Endothelial cell of umbilical vein (primary cell): Measurements from ENCODE around the gene TSGA10IP. TPM values are rescaled to one million over a fixed set of nuclear protein-coding genes. Genes with fewer than 3 reads are reported as not detected.

Source experiments
- BruUV-seq: library from RNA; stranded (reverse); fragments of 400-500 nt; replicated peaks from 2 replicates; lab custom pipeline; 2021; lab: Mats Ljungman, UMichigan
- CTCF ChIA-PET: fragments of 300-600, 350-600 bp; sonication (Branson Sonifier 250); formaldehyde crosslinking; loops from one replicate; lab custom pipeline; 2021; ENCODE audit warnings: antibody characterized with exemption, inconsistent platforms; lab: Charles Lee
- POLR2A ChIA-PET: fragments of 300-600, 350-600 bp; sonication (Branson Sonifier 250); formaldehyde crosslinking; loops from one replicate; lab custom pipeline; 2021; ENCODE audit warnings: antibody characterized with exemption, inconsistent platforms; lab: Charles Lee
- DNase-seq: peaks from one replicate; pipeline ENCODE4 v3.0.0-alpha.2; 2011; ENCODE audit warnings: low read depth, low spot score
- FAIRE-seq: peaks from 2 replicates; lab custom pipeline; 2011; peaks lifted over from hg19 to GRCh38; lab: Jason Lieb, UNC
- H2AFZ ChIP-seq: 2 replicates; pipeline ENCODE4 v1.6.0; 2012; ENCODE audit warnings: low read depth, low read length, control low read depth, inconsistent platforms
- H3K27ac ChIP-seq: 2 replicates; pipeline ENCODE4 v1.5.1; 2011; ENCODE audit warnings: low read depth, mild to moderate bottlenecking, control low read depth, low read length, moderate library complexity; ENCODE audit not compliant: insufficient read depth
- H3K27me3 ChIP-seq, 2 experiments: 2 replicates each; pipeline versions ENCODE4 v1.6.0 to v1.6.1; 2011; ENCODE audit warnings: low read length in 2 of 2, mixed read lengths in 1 of 2; ENCODE audit not compliant: control insufficient read depth in 2 of 2, insufficient read depth in 2 of 2
- H3K36me3 ChIP-seq, 2 experiments: 2 replicates in 1 of 2; 3 replicates in 1 of 2; pipeline ENCODE4 v1.5.1; 2011; ENCODE audit warnings: low read length in 2 of 2, mild to moderate bottlenecking in 1 of 2, moderate library complexity in 1 of 2; ENCODE audit not compliant: control insufficient read depth in 2 of 2, insufficient read depth in 2 of 2; ENCODE audit errors: extremely low read depth in 1 of 2
- H3K4me1 ChIP-seq: 3 replicates; pipeline ENCODE4 v1.5.1; 2011; ENCODE audit warnings: mild to moderate bottlenecking, low read length; ENCODE audit not compliant: control insufficient read depth, insufficient read depth; ENCODE audit errors: extremely low read depth
- H3K4me2 ChIP-seq: 2 replicates; pipeline ENCODE4 v1.6.1; 2011; ENCODE audit warnings: low read length, control low read depth, mixed read lengths; ENCODE audit not compliant: insufficient read depth
- H3K4me3 ChIP-seq, 3 experiments: fragments of 200-600 bp in 1 of 3; sonication (generic), shearing (Covaris generic) in 1 of 3; replicated peaks in 1 of 3; 2 replicates each; pipeline ENCODE4 v1.5.1; 2011 to 2016; ENCODE audit warnings: control low read depth in 3 of 3, low read length in 3 of 3, mild to moderate bottlenecking in 2 of 3, inconsistent platforms in 1 of 3, low read depth in 1 of 3, moderate library complexity in 1 of 3; ENCODE audit not compliant: insufficient read depth in 1 of 3
- H3K79me2 ChIP-seq: 2 replicates; pipeline ENCODE4 v1.6.0; 2012; ENCODE audit warnings: low read length, inconsistent platforms; ENCODE audit not compliant: control insufficient read depth, insufficient read depth
- H3K9ac ChIP-seq: replicated peaks from 2 replicates; pipeline ENCODE3; 2011; ENCODE audit warnings: low read length, control low read depth; ENCODE audit not compliant: insufficient read depth; ENCODE audit errors: extremely low read depth
- H3K9me1 ChIP-seq: replicated peaks from 3 replicates; pipeline ENCODE4 v1.6.0; 2011; ENCODE audit warnings: mild to moderate bottlenecking, low read length; ENCODE audit not compliant: control insufficient read depth, insufficient read depth; ENCODE audit errors: extremely low read depth
- H3K9me3 ChIP-seq: replicated peaks from 2 replicates; pipeline ENCODE4 v1.5.1; 2012; ENCODE audit warnings: low read length, inconsistent platforms; ENCODE audit not compliant: control insufficient read depth, insufficient read depth
- H4K20me1 ChIP-seq: replicated peaks from 2 replicates; pipeline ENCODE3; 2011; ENCODE audit warnings: mild to moderate bottlenecking, low read length; ENCODE audit not compliant: control insufficient read depth, insufficient read depth; ENCODE audit errors: extremely low read depth
- CTCF ChIP-seq, 2 donors: IDR thresholded peaks; 1 replicate in 1 of 2; 2 replicates in 1 of 2; pipeline ENCODE4 v1.5.1; 2011; ENCODE audit warnings: low read length in 2 of 2, mild to moderate bottlenecking in 2 of 2, moderate library complexity in 2 of 2, control low read depth in 1 of 2, inconsistent platforms in 1 of 2, low read depth in 1 of 2; ENCODE audit not compliant: insufficient read depth in 1 of 2; ENCODE audit errors: extremely low read depth in 1 of 2
- EZH2 ChIP-seq: IDR thresholded peaks from 2 replicates; pipeline ENCODE4 v1.6.1; 2012; ENCODE audit warnings: borderline replicate concordance, low read depth, mild to moderate bottlenecking, moderate library complexity, low read length, inconsistent platforms; ENCODE audit not compliant: severe bottlenecking
- FOS ChIP-seq: IDR thresholded peaks from 2 replicates; pipeline ENCODE4 v1.6.1; 2011; ENCODE audit warnings: mild to moderate bottlenecking, low read length, moderate library complexity, borderline replicate concordance; ENCODE audit not compliant: insufficient read depth
- GATA2 ChIP-seq: IDR thresholded peaks from 2 replicates; pipeline ENCODE4 v1.7.0; 2011; ENCODE audit warnings: low read depth, mild to moderate bottlenecking, moderate library complexity, mixed read lengths, low read length; ENCODE audit not compliant: insufficient read length, insufficient read depth
- JUN ChIP-seq: IDR thresholded peaks from 2 replicates; pipeline ENCODE4 v1.6.1; 2011; ENCODE audit warnings: borderline replicate concordance, low read depth; ENCODE audit not compliant: insufficient read length, insufficient read depth
- MAX ChIP-seq: IDR thresholded peaks from 2 replicates; pipeline ENCODE4 v1.6.1; 2011; ENCODE audit not compliant: insufficient read depth, insufficient read length
- MYC ChIP-seq: IDR thresholded peaks from one replicate; pipeline ENCODE4 v1.6.1; 2011; ENCODE audit warnings: mild to moderate bottlenecking, low read depth, low read length
- POLR2A ChIP-seq: IDR thresholded peaks from 2 replicates; pipeline ENCODE4 v1.6.1; 2012; ENCODE audit warnings: low read depth, mild to moderate bottlenecking, control low read depth, low read length
- POLR2AphosphoS5 ChIP-seq: IDR thresholded peaks from 2 replicates; pipeline ENCODE4 v1.6.1; 2012; ENCODE audit warnings: low read depth, mild to moderate bottlenecking, control low read depth, low read length, moderate library complexity; ENCODE audit not compliant: insufficient read depth
- dilution Hi-C: fragments of 300-500 bp; cut with MboI; formaldehyde crosslinking; loops from one replicate; pipeline ENCODE4 v1.15.0; 2019; ENCODE audit warnings: low sequenced_read_pairs; ENCODE audit not compliant: extremely low pct_ligation_motif_present
- intact Hi-C: fragments of 100-400 bp; cut with micrococcal nuclease; formaldehyde crosslinking; loops from one replicate; pipeline ENCODE4 v1.10.0; 2022
- polyA plus RNA-seq, 4 experiments: library from polyadenylated mRNA; depleted of rRNA in 3 of 4; stranded (reverse) in 3 of 4; unstranded in 1 of 4; fragments of >200 nt; gene quantifications; 2 replicates each; pipeline versions ENCODE4 v1.2.1 to v1.2.3, GENCODE V29; 2011 to 2012; ENCODE audit warnings: missing spikeins in 1 of 4
- total RNA-seq: library from RNA; stranded (reverse); gene quantifications from 2 replicates; pipeline ENCODE4 v1.2.3, GENCODE V29; 2021

TSGA10IP gene
- total and polyA plus RNA-seq, 2 donors (not counting 3 experiments of a cell fraction or from before 2014, with no cell fraction given) = not detected

- intact Hi-C loops = loop anchor here (1.0 kb wide), 4 partner anchors 41 to 102 kb away; partner anchors contain the start of genes BANF1, C11orf68, CCDC85B and DRAP1
Observed at GRCh38 chr11:65960824-65961266, 15.6 kb downstream of the TSGA10IP start.

More at GRCh38 chr11:65960824-65961266, 15.6 kb downstream of the TSGA10IP start:
- H3K4me1 ChIP-seq = peaks cover 11% of the 10 kb centered on the region
- dilution Hi-C loops = no loop called here
- TF ChIP-seq CTCF (IDR thresholded peaks at IDR 0.05; ENCODE audit: extremely low read depth in 1 of 2, insufficient read depth in 1 of 2, low read depth in 1 of 2, low read length in 2 of 2) = no peak
- TF ChIP-seq JUN = no peak
- TF ChIP-seq POLR2AphosphoS5 = no peak
- no peak for TF ChIP-seq GATA2
- TF ChIP-seq EZH2 = no peak
- TF ChIP-seq MYC = no peak
- TF ChIP-seq MAX = no peak
- TF ChIP-seq FOS = no peak
- no peak for TF ChIP-seq POLR2A
- ChIA-PET CTCF (interaction anchor here (0.8 to 2.2 kb wide), 4 partner anchors 9 to 76 kb away, joined by 3 to 8 read pairs (median 4); partner anchors contain the start of gene FIBP), POLR2A (interaction anchor here (1.4 kb wide), 1 partner anchor 71 kb away, joined by 3 read pairs; the partner anchor contains the start of gene CCDC85B)
- no peaks in the 10 kb centered on the region for H3K9me3 ChIP-seq
- no peaks in the 10 kb centered on the region for H3K9me1 ChIP-seq
- H3K79me2 ChIP-seq = peaks cover 28% of the 10 kb centered on the region
- FAIRE-seq = no peak
- H3K9ac ChIP-seq = peak overlapping the region; percentile 91
- peak overlapping the region; percentile 79 for H2AFZ ChIP-seq
- DNase-seq = no peak
- no peaks in the 10 kb centered on the region for H3K27me3 ChIP-seq
- peak overlapping the region; percentile 78 for H3K27ac ChIP-seq
- no peaks in the 10 kb centered on the region for H4K20me1 ChIP-seq
- H3K36me3 ChIP-seq = peaks cover 5 to 18% of the 10 kb centered on the region in 2 experiments
- peak overlapping the region; percentile 71 for H3K4me2 ChIP-seq
- H3K4me3 ChIP-seq = peak overlapping the region; percentile 12 to 98 (median 64)
- no TSS peak for BruUV-seq
